Measurements from ENCODE around the gene RAB28. TPM values are rescaled to one million over a fixed set of nuclear protein-coding genes. Genes with fewer than 3 reads are reported as not detected.

The RAB28 gene
- total and polyA plus RNA-seq, 9 of the 15 experiments (the other 6 are each of a cell fraction or from before 2014, with no cell fraction given) = 6.7 to 40.4 (median 23.0) TPM

DNA sequence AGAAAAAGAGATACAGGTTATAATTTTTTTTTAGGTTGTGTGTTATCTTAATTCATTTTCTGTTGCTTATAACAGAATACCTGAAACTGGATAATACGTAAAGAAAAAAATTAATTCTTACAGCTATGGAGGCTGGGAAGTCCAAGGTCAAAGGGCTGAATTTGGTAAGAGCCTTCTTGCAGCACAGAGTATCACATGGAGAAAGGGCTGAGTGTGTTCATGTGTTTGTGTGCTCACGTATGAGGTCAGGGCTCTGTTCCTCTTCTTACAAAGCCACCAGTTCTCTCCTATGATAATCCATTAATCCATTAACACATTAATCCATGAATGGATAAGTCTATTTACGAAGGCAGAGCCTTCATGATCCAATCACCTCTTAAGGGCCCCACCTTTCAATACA is 8.6 kb upstream of the RAB28 start:
- no peaks in the 10 kb centered on the region; a peak in 1 of 5 replicates for H3K27me3 ChIP-seq (ENCODE audit: control insufficient read depth in 2 of 2, insufficient read depth in 2 of 2, low read length in 2 of 2)
- H3K79me2 ChIP-seq (ENCODE audit: control insufficient read depth, insufficient read depth, low read length) = no peaks in the 10 kb centered on the region
- H3K36me3 ChIP-seq (ENCODE audit: control insufficient read depth, insufficient read depth, low read length) = no peaks in the 10 kb centered on the region
- no peak overlapping the region for H3K4me3 ChIP-seq
- ChIA-PET POLR2A (no interaction called here), CTCF (ENCODE audit: low intra/inter-chr PET ratio) (no interaction called here)
- in situ Hi-C loops (cut with MboI) (no loop called here), intact Hi-C loops (cut with micrococcal nuclease) (no loop called here)
- ATAC-seq (no peak), FAIRE-seq (no peak), DNase-seq (ENCODE audit: extremely low read depth in 1 of 4, low spot score in 3 of 4) (no peak)
- no peak overlapping the region for H3K9ac ChIP-seq (ENCODE audit: insufficient read depth in 1 of 2, low read depth in 2 of 2, low read length in 2 of 2)
- no peaks in the 10 kb centered on the region; a peak in 1 of 5 replicates for H3K4me1 ChIP-seq (replicated peaks in 1 of 2; ENCODE audit: control insufficient read depth in 2 of 2, insufficient read depth in 2 of 2, low read length in 2 of 2)
- H3K27ac ChIP-seq (ENCODE audit: extremely low read depth, low read depth, low read length) = no peak overlapping the region
- no peaks in the 10 kb centered on the region for H3K9me3 ChIP-seq (replicated peaks; ENCODE audit: control insufficient read depth, insufficient read depth, low read depth, low read length)
- TF ChIP-seq, protein P1, sequence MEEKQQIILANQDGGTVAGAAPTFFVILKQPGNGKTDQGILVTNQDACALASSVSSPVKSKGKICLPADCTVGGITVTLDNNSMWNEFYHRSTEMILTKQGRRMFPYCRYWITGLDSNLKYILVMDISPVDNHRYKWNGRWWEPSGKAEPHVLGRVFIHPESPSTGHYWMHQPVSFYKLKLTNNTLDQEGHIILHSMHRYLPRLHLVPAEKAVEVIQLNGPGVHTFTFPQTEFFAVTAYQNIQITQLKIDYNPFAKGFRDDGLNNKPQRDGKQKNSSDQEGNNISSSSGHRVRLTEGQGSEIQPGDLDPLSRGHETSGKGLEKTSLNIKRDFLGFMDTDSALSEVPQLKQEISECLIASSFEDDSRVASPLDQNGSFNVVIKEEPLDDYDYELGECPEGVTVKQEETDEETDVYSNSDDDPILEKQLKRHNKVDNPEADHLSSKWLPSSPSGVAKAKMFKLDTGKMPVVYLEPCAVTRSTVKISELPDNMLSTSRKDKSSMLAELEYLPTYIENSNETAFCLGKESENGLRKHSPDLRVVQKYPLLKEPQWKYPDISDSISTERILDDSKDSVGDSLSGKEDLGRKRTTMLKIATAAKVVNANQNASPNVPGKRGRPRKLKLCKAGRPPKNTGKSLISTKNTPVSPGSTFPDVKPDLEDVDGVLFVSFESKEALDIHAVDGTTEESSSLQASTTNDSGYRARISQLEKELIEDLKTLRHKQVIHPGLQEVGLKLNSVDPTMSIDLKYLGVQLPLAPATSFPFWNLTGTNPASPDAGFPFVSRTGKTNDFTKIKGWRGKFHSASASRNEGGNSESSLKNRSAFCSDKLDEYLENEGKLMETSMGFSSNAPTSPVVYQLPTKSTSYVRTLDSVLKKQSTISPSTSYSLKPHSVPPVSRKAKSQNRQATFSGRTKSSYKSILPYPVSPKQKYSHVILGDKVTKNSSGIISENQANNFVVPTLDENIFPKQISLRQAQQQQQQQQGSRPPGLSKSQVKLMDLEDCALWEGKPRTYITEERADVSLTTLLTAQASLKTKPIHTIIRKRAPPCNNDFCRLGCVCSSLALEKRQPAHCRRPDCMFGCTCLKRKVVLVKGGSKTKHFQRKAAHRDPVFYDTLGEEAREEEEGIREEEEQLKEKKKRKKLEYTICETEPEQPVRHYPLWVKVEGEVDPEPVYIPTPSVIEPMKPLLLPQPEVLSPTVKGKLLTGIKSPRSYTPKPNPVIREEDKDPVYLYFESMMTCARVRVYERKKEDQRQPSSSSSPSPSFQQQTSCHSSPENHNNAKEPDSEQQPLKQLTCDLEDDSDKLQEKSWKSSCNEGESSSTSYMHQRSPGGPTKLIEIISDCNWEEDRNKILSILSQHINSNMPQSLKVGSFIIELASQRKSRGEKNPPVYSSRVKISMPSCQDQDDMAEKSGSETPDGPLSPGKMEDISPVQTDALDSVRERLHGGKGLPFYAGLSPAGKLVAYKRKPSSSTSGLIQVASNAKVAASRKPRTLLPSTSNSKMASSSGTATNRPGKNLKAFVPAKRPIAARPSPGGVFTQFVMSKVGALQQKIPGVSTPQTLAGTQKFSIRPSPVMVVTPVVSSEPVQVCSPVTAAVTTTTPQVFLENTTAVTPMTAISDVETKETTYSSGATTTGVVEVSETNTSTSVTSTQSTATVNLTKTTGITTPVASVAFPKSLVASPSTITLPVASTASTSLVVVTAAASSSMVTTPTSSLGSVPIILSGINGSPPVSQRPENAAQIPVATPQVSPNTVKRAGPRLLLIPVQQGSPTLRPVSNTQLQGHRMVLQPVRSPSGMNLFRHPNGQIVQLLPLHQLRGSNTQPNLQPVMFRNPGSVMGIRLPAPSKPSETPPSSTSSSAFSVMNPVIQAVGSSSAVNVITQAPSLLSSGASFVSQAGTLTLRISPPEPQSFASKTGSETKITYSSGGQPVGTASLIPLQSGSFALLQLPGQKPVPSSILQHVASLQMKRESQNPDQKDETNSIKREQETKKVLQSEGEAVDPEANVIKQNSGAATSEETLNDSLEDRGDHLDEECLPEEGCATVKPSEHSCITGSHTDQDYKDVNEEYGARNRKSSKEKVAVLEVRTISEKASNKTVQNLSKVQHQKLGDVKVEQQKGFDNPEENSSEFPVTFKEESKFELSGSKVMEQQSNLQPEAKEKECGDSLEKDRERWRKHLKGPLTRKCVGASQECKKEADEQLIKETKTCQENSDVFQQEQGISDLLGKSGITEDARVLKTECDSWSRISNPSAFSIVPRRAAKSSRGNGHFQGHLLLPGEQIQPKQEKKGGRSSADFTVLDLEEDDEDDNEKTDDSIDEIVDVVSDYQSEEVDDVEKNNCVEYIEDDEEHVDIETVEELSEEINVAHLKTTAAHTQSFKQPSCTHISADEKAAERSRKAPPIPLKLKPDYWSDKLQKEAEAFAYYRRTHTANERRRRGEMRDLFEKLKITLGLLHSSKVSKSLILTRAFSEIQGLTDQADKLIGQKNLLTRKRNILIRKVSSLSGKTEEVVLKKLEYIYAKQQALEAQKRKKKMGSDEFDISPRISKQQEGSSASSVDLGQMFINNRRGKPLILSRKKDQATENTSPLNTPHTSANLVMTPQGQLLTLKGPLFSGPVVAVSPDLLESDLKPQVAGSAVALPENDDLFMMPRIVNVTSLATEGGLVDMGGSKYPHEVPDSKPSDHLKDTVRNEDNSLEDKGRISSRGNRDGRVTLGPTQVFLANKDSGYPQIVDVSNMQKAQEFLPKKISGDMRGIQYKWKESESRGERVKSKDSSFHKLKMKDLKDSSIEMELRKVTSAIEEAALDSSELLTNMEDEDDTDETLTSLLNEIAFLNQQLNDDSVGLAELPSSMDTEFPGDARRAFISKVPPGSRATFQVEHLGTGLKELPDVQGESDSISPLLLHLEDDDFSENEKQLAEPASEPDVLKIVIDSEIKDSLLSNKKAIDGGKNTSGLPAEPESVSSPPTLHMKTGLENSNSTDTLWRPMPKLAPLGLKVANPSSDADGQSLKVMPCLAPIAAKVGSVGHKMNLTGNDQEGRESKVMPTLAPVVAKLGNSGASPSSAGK (IDR thresholded peaks at IDR 0.05) = no peak
- TF ChIP-seq SIRT6 (IDR thresholded peaks at IDR 0.05; ENCODE audit: low read depth, low read length) (no peak), SIX5 (IDR thresholded peaks at IDR 0.05; ENCODE audit: borderline replicate concordance in 1 of 2, insufficient read depth in 1 of 2, low read depth in 1 of 2, low read length in 2 of 2) (no peak), TAL1 (IDR thresholded peaks at IDR 0.05) (no peak), ZBTB7A (IDR thresholded peaks at IDR 0.05; ENCODE audit: borderline replicate concordance, control insufficient read depth, low read depth, low read length) (no peak), ZNF143 (CRISPR knock-in tag; IDR thresholded peaks at IDR 0.05) (no peak), ERF (CRISPR knock-in tag; IDR thresholded peaks at IDR 0.05) (no peak), ZNF347 (CRISPR knock-in tag; IDR thresholded peaks at IDR 0.05; ENCODE audit: low read depth) (no peak)
- no peaks in the 10 kb centered on the region for H4K20me1 ChIP-seq (replicated peaks; ENCODE audit: control insufficient read depth, insufficient read depth, low read length)
- H2AFZ ChIP-seq (ENCODE audit: low read depth, low read length) = no peak overlapping the region
- H3K4me2 ChIP-seq (ENCODE audit: insufficient read depth, low read length) = no peak overlapping the region
- WGBS (ENCODE audit: insufficient coverage, low coverage, missing lambda C conversion rate) = 44% methylated on average over 3 of the region's 3 CpGs
- H3K9me1 ChIP-seq (ENCODE audit: control insufficient read depth, insufficient read depth, low read length) = no peaks in the 10 kb centered on the region
- BruUV-seq (replicated peaks) = no TSS peak
